Panc1 (cell line): Measurements from ENCODE around the gene SBF2. TPM values are rescaled to one million over a fixed set of nuclear protein-coding genes. Genes with fewer than 3 reads are reported as not detected.
"Not testable (repeated sequence)": the region's sequence is repeated elsewhere in the genome, so short reads cannot be mapped to it uniquely, and the experiment has no call there.

Experiments
- ATAC-seq: fragments of 200-7000 bp; cut with Tn5 transposase; 2 replicates; pipeline ENCODE4 v1.9.1; 2020; ENCODE audit warnings: mild to moderate bottlenecking, moderate library complexity
- BruUV-seq: library from RNA; stranded (reverse); fragments of 400-500 nt; replicated peaks from 2 replicates; lab custom pipeline; 2021; lab: Mats Ljungman, UMichigan
- CTCF ChIA-PET: fragments of 300-600 bp; sonication (Branson Sonifier 250); formaldehyde crosslinking; loops from one replicate; lab custom pipeline; 2022; ENCODE audit warnings: antibody characterized with exemption; lab: Charles Lee
- POLR2A ChIA-PET: fragments of 300-600 bp; sonication (Branson Sonifier 250); formaldehyde crosslinking; loops from one replicate; lab custom pipeline; 2022; ENCODE audit warnings: antibody characterized with exemption; lab: Charles Lee
- DNase-seq: peaks from one replicate; pipeline ENCODE4 v3.0.0-alpha.2; 2010; ENCODE audit warnings: low read depth, low spot score
- H3K27ac ChIP-seq: 2 replicates; pipeline ENCODE4 v1.5.1; 2011; ENCODE audit warnings: mild to moderate bottlenecking, low read length, inconsistent platforms
- H3K27me3 ChIP-seq: fragments of 200-500 bp; sonication (Bioruptor generic); 2 replicates; pipeline ENCODE4 v1.6.0; 2014; ENCODE audit warnings: low read length, inconsistent platforms; ENCODE audit not compliant: control insufficient read depth, insufficient read depth
- H3K36me3 ChIP-seq: fragments of 200-500 bp; sonication (Bioruptor generic); 2 replicates; pipeline ENCODE4 v1.5.1; 2014; ENCODE audit warnings: inconsistent platforms, mild to moderate bottlenecking, low read length, moderate library complexity; ENCODE audit not compliant: control insufficient read depth, insufficient read depth
- H3K4me1 ChIP-seq: 2 replicates; pipeline ENCODE4 v1.5.1; 2011; ENCODE audit warnings: inconsistent platforms, mild to moderate bottlenecking, low read length, moderate library complexity; ENCODE audit not compliant: control insufficient read depth, insufficient read depth
- H3K4me3 ChIP-seq, 2 experiments: 2 replicates each; pipeline ENCODE4 v1.5.1; 2011 to 2012; ENCODE audit warnings: low read depth in 2 of 2, low read length in 2 of 2, mild to moderate bottlenecking in 2 of 2, inconsistent platforms in 1 of 2, moderate library complexity in 1 of 2
- H3K9me3 ChIP-seq: fragments of 200-500 bp; sonication (Bioruptor generic); 2 replicates; pipeline ENCODE4 v1.5.1; 2014; ENCODE audit warnings: low read depth, mild to moderate bottlenecking, inconsistent platforms, low read length, moderate library complexity; ENCODE audit not compliant: control insufficient read depth, insufficient read depth
- POLR2AphosphoS5 ChIP-seq: IDR thresholded peaks from 2 replicates; pipeline ENCODE4 v1.6.1; 2012; ENCODE audit warnings: mild to moderate bottlenecking, low read depth, low read length, moderate library complexity
- SIN3A ChIP-seq: IDR thresholded peaks from 2 replicates; pipeline ENCODE4 v1.6.1; 2012; ENCODE audit warnings: low read depth, mild to moderate bottlenecking, low read length, moderate library complexity, borderline replicate concordance; ENCODE audit not compliant: insufficient read depth
- TCF7L2 ChIP-seq: IDR thresholded peaks from 2 replicates; pipeline ENCODE4 v1.6.1; 2011; ENCODE audit warnings: mild to moderate bottlenecking, low read depth, low read length, inconsistent platforms
- in situ Hi-C: cut with HindIII; loops from 2 replicates; pipeline ENCODE4 v1.10.0; 2016; ENCODE audit warnings: low sequenced_read_pairs, low pct_unique_long_range_greater_than_20kb
- intact Hi-C: fragments of 100-400 bp; cut with micrococcal nuclease; formaldehyde crosslinking; loops from one replicate; pipeline ENCODE4 v1.10.0; 2022; ENCODE audit not compliant: unreplicated experiment
- total RNA-seq: library from RNA; stranded (reverse); gene quantifications from one replicate; pipeline ENCODE4 v1.2.1, GENCODE V29; 2021; ENCODE audit not compliant: unreplicated experiment
- TF ChIP-seq, protein P1 (sequence below), 2 experiments: IDR thresholded peaks; 2 replicates each; pipeline ENCODE4 v1.6.1; 2011 to 2012; ENCODE audit warnings: low read depth in 2 of 2, control low read depth in 1 of 2, low read length in 1 of 2, mild to moderate bottlenecking in 1 of 2, moderate library complexity in 1 of 2; ENCODE audit not compliant: insufficient read depth in 1 of 2
- TF ChIP-seq, protein P2 (sequence below): fragments of 450-650 bp; IDR thresholded peaks from 2 replicates; pipeline ENCODE4 v1.5.1; 2017; ENCODE audit warnings: mild to moderate bottlenecking

Gene SBF2
- total RNA-seq, 1 experiment from 2014 or later: 65.0 TPM

DNA sequence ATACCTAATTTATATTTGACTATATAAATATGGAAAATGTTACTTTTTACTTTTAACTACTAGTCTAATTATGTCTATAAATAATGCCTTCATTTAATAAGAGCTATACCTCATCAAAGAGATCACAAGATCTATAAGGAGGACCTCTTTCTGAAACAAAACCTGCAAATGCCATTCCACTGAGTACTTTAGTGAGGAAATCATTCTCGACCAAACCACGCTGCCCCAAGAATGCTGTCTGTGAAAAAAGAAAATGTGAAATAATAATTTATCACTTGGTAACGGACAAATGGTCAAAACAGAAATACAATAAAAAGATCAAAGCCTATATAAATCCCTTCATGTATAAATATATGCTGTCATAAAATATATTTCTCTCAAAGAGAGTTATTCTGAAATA is 301.7 kb downstream of the SBF2 start:
- Histone ChIP-seq H3K36me3 (peaks cover 9% of the 10 kb centered on the region; the same call in 1 of the 2 replicates), H3K4me3 (no peak overlapping the region), H3K27ac (peak overlapping the region; percentile 40; the same call in 1 of the 2 replicates), H3K4me1 (peaks cover 15% of the 10 kb centered on the region; the same call in 1 of the 2 replicates), H3K9me3 (no peaks in the 10 kb centered on the region), H3K27me3 (no peaks in the 10 kb centered on the region)
- intact Hi-C loops: loop anchor here (5.0 kb wide), 1 partner anchor 315 kb away; the partner anchor contains the start of gene ADM
- no peak for DNase-seq
- ATAC-seq: no peak
- no peak for TF ChIP-seq TCF7L2
- no peak for TF ChIP-seq SIN3A
- TF ChIP-seq, protein P1, sequence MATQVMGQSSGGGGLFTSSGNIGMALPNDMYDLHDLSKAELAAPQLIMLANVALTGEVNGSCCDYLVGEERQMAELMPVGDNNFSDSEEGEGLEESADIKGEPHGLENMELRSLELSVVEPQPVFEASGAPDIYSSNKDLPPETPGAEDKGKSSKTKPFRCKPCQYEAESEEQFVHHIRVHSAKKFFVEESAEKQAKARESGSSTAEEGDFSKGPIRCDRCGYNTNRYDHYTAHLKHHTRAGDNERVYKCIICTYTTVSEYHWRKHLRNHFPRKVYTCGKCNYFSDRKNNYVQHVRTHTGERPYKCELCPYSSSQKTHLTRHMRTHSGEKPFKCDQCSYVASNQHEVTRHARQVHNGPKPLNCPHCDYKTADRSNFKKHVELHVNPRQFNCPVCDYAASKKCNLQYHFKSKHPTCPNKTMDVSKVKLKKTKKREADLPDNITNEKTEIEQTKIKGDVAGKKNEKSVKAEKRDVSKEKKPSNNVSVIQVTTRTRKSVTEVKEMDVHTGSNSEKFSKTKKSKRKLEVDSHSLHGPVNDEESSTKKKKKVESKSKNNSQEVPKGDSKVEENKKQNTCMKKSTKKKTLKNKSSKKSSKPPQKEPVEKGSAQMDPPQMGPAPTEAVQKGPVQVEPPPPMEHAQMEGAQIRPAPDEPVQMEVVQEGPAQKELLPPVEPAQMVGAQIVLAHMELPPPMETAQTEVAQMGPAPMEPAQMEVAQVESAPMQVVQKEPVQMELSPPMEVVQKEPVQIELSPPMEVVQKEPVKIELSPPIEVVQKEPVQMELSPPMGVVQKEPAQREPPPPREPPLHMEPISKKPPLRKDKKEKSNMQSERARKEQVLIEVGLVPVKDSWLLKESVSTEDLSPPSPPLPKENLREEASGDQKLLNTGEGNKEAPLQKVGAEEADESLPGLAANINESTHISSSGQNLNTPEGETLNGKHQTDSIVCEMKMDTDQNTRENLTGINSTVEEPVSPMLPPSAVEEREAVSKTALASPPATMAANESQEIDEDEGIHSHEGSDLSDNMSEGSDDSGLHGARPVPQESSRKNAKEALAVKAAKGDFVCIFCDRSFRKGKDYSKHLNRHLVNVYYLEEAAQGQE (IDR thresholded peaks at IDR 0.05; ENCODE audit: insufficient read depth in 1 of 2, low read depth in 2 of 2, low read length in 1 of 2): no peak
- TF ChIP-seq POLR2AphosphoS5: no peak
- TF ChIP-seq, protein P2, sequence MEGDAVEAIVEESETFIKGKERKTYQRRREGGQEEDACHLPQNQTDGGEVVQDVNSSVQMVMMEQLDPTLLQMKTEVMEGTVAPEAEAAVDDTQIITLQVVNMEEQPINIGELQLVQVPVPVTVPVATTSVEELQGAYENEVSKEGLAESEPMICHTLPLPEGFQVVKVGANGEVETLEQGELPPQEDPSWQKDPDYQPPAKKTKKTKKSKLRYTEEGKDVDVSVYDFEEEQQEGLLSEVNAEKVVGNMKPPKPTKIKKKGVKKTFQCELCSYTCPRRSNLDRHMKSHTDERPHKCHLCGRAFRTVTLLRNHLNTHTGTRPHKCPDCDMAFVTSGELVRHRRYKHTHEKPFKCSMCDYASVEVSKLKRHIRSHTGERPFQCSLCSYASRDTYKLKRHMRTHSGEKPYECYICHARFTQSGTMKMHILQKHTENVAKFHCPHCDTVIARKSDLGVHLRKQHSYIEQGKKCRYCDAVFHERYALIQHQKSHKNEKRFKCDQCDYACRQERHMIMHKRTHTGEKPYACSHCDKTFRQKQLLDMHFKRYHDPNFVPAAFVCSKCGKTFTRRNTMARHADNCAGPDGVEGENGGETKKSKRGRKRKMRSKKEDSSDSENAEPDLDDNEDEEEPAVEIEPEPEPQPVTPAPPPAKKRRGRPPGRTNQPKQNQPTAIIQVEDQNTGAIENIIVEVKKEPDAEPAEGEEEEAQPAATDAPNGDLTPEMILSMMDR: no peak
- no TSS peak for BruUV-seq
- POLR2A ChIA-PET: interaction anchor here (0.6 kb wide), 2 partner anchors 158 to 471 kb away, joined by 3 read pairs; no protein-coding TSS in a partner anchor
- in situ Hi-C loops: no loop called here
- CTCF ChIA-PET: interaction anchor here (0.6 kb wide), 1 partner anchor 74 kb away, joined by 4 read pairs; no protein-coding TSS in a partner anchor

DNA sequence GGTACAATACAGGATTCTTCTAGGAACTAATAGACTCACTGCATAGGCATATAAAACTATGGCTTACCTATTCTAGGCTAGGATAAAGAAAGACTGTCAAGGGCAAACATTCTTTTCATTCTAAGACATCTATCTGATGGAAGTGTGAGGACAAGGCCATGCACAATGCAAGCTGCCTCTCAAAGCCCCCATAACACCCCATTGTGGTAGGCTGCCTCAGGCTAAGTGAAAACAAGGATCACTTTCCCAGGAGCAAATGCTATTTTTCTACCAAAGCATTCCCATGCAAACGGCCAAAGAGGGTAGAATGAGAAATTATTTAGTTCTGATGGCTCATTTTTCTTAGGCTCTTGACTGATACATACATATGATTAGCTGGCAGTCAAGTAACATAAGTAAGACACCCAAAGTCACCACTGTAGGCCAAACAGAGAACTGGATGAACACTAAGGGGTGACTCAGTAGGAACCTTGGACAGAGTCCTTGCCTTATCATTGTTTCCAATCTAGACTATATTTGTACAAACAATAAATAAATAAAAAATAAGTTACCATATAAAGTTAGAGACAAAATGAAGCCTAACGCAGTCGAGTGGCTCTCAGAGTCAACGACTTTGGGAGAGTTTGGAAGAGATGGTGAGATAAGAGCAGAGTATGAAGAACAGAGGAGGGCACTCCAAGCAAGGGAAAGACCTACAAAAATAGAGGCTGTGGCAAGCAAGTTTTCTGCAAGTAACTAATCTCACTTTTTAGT is 303.6 kb downstream of the SBF2 start:
- TF ChIP-seq, protein P1 (IDR thresholded peaks at IDR 0.05; ENCODE audit: insufficient read depth in 1 of 2, low read depth in 2 of 2, low read length in 1 of 2): peak; percentile 75 to 84
- no peak for TF ChIP-seq TCF7L2
- TF ChIP-seq POLR2AphosphoS5: no peak
- TF ChIP-seq, protein P2: peak; percentile 49; the same call in 1 of the 2 replicates
- TF ChIP-seq SIN3A: no peak
- no peak overlapping the region for H3K4me3 ChIP-seq
- BruUV-seq: no TSS peak
- no peaks in the 10 kb centered on the region for H3K9me3 ChIP-seq
- H3K27ac ChIP-seq: peak overlapping the region; percentile 79
- CTCF ChIA-PET: interaction anchor here (0.6 kb wide), 3 partner anchors 11 to 317 kb away, joined by 3 to 9 read pairs (median 5); partner anchors contain the start of gene ADM
- H3K27me3 ChIP-seq: no peaks in the 10 kb centered on the region
- peak; percentile 76 for DNase-seq
- POLR2A ChIA-PET: no interaction called here
- H3K4me1 ChIP-seq: peaks cover 15% of the 10 kb centered on the region; the same call in 1 of the 2 replicates
- peak; percentile 92 for ATAC-seq
- intact Hi-C loops: loop anchor here (5.0 kb wide), 1 partner anchor 317 kb away; the partner anchor contains the start of gene ADM
- in situ Hi-C loops: no loop called here
- peaks cover 9% of the 10 kb centered on the region; the same call in 1 of the 2 replicates for H3K36me3 ChIP-seq

DNA sequence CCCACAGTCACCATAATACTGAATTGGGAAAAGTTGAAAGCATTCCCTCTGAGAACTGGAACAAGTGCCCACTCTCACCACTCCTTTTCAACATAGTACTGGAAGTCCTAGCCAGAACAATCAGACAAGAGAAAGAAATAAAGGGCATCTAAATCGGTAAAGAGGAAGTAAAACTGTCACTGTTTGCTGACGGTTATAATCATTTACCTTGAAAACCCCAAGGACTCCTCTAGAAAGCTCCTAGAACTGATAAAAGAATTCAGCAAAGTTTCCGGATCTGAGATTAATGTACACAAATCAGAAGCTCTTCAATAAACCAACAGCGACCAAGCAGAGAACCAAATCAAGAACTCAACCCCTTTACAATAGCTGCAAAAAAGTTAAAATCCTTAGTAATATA is 306.7 kb downstream of the SBF2 start:
- H3K27me3 ChIP-seq, BruUV-seq, in situ Hi-C loops, H3K36me3 ChIP-seq, DNase-seq, intact Hi-C loops, POLR2A ChIA-PET, H3K9me3 ChIP-seq, ATAC-seq, H3K4me3 ChIP-seq, CTCF ChIA-PET: not testable (repeated sequence)
- H3K27ac ChIP-seq: peak overlapping the region; percentile 2; the same call in 1 of the 2 replicates
- peaks cover 15% of the 10 kb centered on the region for H3K4me1 ChIP-seq
